ENCODE measurements around the gene SP3. TPM values are rescaled to one million over a fixed set of nuclear protein-coding genes. Genes with fewer than 3 reads are reported as not detected.
A peak's percentile ranks its signal among the peaks of the same experiment; 100 is the strongest.

Gene SP3
- total RNA-seq = 10 to 100 TPM; 28.4 to 36.5 (median 32.4) TPM
- long read RNA-seq, partial matches to known transcripts = 0 of 7 reads
- long read RNA-seq, other reads (novel, unspliced or antisense) = 7 of 7 reads

GRCh38 chr2:173965372-173966025 is at the start of gene SP3:
SP3 (minus strand) TSS chr2:173965373; CDS start chr2:173965171, 202 bp downstream.
- ATAC-seq (peak; percentile 79 to 86 (median 80)), DNase-seq (peak; percentile 98 to 99 (median 98))
- Histone ChIP-seq H3K36me3 (no peaks in the 10 kb centered on the region), H3K27me3 (no peaks in the 10 kb centered on the region), H3K9me3 (no peaks in the 10 kb centered on the region), H3K4me3 (peak within 1 kb of the TSS; percentile 80 to 86 (median 80)), H3K4me1 (peaks cover 0 to 28% (median 0%) of the 10 kb centered on the region in 4 donors), H3K27ac (peak within 1 kb of the TSS; percentile 98 to 100 (median 100))
- WGBS (ENCODE audit: insufficient coverage, low coverage, low lambda C conversion rate, missing lambda C conversion rate) = under 1% methylated on average over 15 of the region's 52 CpGs
- TF ChIP-seq POLR2A (IDR thresholded peaks at IDR 0.05) = peak; percentile 93
- TF ChIP-seq, protein P1, sequence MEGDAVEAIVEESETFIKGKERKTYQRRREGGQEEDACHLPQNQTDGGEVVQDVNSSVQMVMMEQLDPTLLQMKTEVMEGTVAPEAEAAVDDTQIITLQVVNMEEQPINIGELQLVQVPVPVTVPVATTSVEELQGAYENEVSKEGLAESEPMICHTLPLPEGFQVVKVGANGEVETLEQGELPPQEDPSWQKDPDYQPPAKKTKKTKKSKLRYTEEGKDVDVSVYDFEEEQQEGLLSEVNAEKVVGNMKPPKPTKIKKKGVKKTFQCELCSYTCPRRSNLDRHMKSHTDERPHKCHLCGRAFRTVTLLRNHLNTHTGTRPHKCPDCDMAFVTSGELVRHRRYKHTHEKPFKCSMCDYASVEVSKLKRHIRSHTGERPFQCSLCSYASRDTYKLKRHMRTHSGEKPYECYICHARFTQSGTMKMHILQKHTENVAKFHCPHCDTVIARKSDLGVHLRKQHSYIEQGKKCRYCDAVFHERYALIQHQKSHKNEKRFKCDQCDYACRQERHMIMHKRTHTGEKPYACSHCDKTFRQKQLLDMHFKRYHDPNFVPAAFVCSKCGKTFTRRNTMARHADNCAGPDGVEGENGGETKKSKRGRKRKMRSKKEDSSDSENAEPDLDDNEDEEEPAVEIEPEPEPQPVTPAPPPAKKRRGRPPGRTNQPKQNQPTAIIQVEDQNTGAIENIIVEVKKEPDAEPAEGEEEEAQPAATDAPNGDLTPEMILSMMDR (IDR thresholded peaks at IDR 0.05) = no peak
- intact Hi-C loops (cut with DNase I) = no loop called here

DNA sequence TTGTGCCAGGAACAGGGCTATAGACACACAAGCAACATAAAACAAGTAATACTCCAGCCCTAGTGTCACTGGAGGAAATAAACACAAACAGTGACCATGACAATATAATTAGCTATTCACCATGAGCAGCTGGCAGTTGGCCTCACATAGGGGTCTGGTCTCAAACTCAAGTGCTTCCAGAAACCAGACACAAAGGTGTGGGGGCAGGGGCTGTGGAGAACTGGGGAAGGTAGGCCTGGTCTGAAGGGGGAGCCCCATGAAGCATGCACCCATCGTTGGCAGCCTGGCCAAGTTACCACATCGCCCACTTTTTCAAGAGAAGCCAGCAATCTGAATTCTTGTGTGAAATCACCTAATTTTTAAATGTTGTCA is 49.5 kb upstream of the SP3 start:
- WGBS (ENCODE audit: insufficient coverage, low coverage, low lambda C conversion rate, missing lambda C conversion rate) = 54% methylated on average over 2 of the region's 2 CpGs
- no peak overlapping the region for H3K27ac ChIP-seq
- ATAC-seq (no peak), DNase-seq (no peak)
- H3K4me3 ChIP-seq = no peak overlapping the region
- no peaks in the 10 kb centered on the region for H3K36me3 ChIP-seq
- H3K9me3 ChIP-seq = no peaks in the 10 kb centered on the region
- TF ChIP-seq, protein P1 (IDR thresholded peaks at IDR 0.05) = no peak
- TF ChIP-seq POLR2A (IDR thresholded peaks at IDR 0.05) = no peak
- intact Hi-C loops (cut with DNase I) = no loop called here
- no peaks in the 10 kb centered on the region for H3K27me3 ChIP-seq
- peaks cover 0 to 3% (median 1%) of the 10 kb centered on the region in 4 donors for H3K4me1 ChIP-seq

GRCh38 chr2:174014011-174014698 is 49.0 kb upstream of the SP3 start:
- 78% methylated on average over 6 of the region's 6 CpGs for WGBS (ENCODE audit: insufficient coverage, low coverage, low lambda C conversion rate, missing lambda C conversion rate)
- ATAC-seq = no peak
- Histone ChIP-seq H3K4me1 (peaks cover 0 to 3% (median 1%) of the 10 kb centered on the region in 4 donors), H3K27ac (no peak overlapping the region), H3K9me3 (no peaks in the 10 kb centered on the region), H3K4me3 (no peak overlapping the region), H3K27me3 (no peaks in the 10 kb centered on the region), H3K36me3 (no peaks in the 10 kb centered on the region)
- TF ChIP-seq, protein P1 (IDR thresholded peaks at IDR 0.05) = no peak
- TF ChIP-seq POLR2A (IDR thresholded peaks at IDR 0.05) = no peak
- DNase-seq = no peak
- intact Hi-C loops (cut with DNase I) = no loop called here

- Histone ChIP-seq H3K27me3 (no peaks in the 10 kb centered on the region), H3K9me3 (no peaks in the 10 kb centered on the region), H3K4me3 (peak overlapping the region; percentile 9 to 42 (median 13)), H3K36me3 (no peaks in the 10 kb centered on the region), H3K27ac (peak overlapping the region; percentile 44 to 72 (median 71)), H3K4me1 (peaks cover 0 to 3% (median 1%) of the 10 kb centered on the region in 4 donors)
- 62% methylated on average over 10 of the region's 17 CpGs for WGBS (ENCODE audit: insufficient coverage, low coverage, low lambda C conversion rate, missing lambda C conversion rate)
- peak; percentile 24 to 44 (median 42) for ATAC-seq
- intact Hi-C loops (cut with DNase I) = no loop called here
- no peak for DNase-seq
- TF ChIP-seq POLR2A (IDR thresholded peaks at IDR 0.05) = no peak
- TF ChIP-seq, protein P1 (IDR thresholded peaks at IDR 0.05) = no peak
These were observed 48.2 kb upstream of the SP3 start for GRCh38 chr2:174013315-174013751.

Measured in right lobe of liver (tissue), 6 donors.